A549 treated with RU486 at 1 μM for 4 hours (cell line): ENCODE data around the gene SLC44A2. TPM values are rescaled to one million over a fixed set of nuclear protein-coding genes. Genes with fewer than 3 reads are reported as not detected.

Source experiments
- total RNA-seq: library from RNA; stranded (reverse); fragments of 200-300 nt; extraction: Qiagen RNA extraction; gene quantifications from 5 replicates; pipeline ENCODE4 v1.2.3, GENCODE V29; 2022; ENCODE audit warnings: low read depth

The SLC44A2 gene
- total RNA-seq, result 6.4 to 8.0 TPM (median 7.2 TPM) in 5 replicates

DNA sequence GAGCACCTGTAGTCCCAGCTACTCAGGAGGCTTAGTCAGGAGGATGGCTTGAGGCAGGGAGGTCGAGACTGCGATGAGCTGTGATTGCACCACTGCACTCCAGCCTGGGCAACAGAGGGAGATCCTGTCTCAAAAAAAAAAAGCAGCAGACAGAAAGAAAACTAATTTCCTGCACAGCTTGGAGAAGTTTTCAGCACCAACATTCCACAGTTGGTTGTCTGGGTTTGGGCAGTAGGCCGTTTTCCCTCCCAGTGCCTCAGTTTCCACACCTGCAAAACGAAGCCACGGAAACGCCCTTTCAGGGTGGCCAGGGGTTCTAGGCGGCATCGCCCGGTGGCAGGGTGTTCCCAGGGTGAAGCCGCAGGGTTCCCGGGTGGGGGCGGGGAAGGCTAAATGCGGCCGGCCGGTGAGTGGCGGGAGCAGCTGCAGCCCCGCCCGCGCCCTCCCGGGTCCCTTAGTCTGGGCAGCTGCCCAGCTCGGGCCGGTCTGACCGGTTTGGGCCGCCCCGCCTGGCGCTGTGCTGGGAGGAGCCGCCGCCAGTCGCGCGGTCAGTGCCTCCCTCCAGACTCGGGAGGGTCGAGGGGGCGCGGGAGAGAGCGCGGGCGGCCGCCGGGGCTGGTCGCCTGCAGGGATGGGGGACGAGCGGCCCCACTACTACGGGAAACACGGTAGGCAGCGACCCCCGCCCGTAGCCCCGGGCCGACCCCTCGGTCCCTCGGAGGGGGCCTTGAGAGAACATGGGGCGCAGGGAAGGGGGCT lies at the start of gene SLC44A2:
Gene SLC44A2 (plus strand): TSS at position 551 of the 759 bp plus-strand sequence. CDS start 81 bp downstream, at position 632.

DNA sequence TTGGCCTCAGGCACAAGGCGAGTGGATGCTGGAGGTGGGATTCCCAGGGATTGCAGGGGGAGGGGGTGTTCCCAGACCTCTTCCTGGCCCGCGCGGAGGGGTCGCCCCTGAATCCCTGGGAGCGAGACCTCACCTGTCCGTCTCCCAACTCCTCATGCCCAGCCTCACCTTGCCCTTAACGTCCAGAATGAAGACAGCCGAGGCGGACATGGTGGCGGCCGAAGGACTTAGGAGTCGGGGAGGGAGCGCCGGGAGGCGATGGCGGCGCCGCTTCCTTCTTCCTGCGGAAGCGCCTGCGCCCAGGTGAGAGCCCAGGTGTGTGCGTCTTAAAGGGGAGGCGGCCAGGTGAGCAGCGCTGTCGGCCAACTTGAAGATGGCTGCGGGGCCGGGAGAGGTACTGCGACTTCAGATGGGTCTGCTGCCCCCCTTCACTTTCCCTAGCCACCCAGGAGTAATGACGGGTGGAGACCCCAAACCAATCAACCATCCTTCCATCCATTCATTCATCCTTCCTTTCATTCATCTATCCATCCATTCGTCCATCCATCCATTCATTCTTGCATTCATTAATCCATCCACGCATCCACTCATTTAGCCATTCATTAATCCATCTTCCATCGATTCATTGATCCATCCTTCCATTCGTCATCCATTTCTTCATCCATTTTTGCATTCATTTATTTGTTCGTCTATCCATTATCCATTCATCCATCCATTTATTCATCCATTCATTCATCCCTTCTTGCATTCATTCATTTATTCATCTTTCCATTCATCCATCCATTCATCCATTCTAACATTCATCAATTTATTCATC lies 38.1 kb upstream of the SLC44A2 start, which contains the start of gene AP1M2:
Gene AP1M2 (minus strand): TSS at position 291 of the 817 bp plus-strand sequence. CDS start 81 bp downstream, at position 210.

DNA sequence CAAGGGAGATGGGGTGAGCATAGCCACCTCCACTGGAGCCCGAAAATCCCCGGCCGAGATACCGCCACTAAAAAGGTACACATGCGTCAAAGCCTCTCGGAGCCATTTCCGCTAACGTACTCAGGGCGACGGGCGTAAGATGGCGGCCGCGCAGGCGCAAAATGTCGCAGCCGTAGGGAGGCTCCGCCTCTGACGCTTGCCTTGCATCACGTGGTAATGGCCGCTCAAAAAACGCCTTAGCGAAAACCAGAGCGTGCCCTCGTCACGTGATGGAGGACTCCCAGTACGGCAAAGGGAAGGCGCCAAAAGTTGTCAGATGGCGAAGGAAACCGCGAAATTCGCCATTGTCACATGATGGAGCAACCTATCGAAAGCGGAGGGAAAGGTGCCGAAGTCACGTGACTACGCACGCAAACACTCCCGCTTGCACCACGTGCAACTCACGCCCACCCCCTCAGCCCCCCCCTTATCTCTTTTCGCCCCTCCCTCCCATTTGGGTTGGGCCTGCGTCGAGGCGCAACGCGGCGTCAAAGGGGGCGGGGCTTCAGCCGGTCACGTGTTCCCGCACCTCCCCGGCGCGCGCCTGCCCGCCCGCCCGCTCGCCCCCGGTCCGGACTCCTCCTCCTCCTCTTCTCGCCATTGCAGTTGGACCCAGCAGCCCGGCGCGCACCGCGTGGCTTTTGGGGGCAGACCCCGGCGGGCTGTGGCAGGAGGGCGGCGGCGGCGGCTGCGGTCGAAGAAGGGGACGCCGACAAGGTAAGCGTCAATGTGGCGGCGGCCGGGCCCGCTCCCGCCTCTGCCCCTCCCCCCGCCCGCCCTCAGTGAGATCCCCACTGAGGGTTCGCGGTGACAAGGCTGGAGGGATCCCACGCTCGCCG lies 28.6 kb downstream of the SLC44A2 start, which contains the start of gene ILF3:
Gene ILF3 (plus strand): TSS at position 615 of the 878 bp plus-strand sequence. CDS start 16,260 bp downstream, outside the sequence.

Other genes starting within 250 kb of the SLC44A2 start
- gene TYK2, start 245.0 kb upstream of the SLC44A2 start, total RNA-seq, result 25.9 to 44.4 TPM (median 43.3 TPM) in 5 replicates
- 163 to 208 TPM (median 188 TPM) in 5 replicates for gene CDC37, start 222.0 kb upstream of the SLC44A2 start, total RNA-seq
- 4.2 to 5.2 TPM (median 4.2 TPM) in 5 replicates for gene PDE4A, start 205.0 kb upstream of the SLC44A2 start, total RNA-seq
- gene KEAP1, start 122.2 kb upstream of the SLC44A2 start, total RNA-seq, result 51.6 to 75.8 TPM (median 59.7 TPM) in 5 replicates
- gene S1PR5, start 108.1 kb upstream of the SLC44A2 start, total RNA-seq, result 2.0 to 3.0 TPM (median 2.5 TPM) in 5 replicates
- 16.7 to 24.8 TPM (median 20.3 TPM) in 5 replicates for gene ATG4D, start 81.6 kb upstream of the SLC44A2 start, total RNA-seq
- gene KRI1, start 59.5 kb upstream of the SLC44A2 start, total RNA-seq, result 16.5 to 19.6 TPM (median 18.3 TPM) in 5 replicates
- gene CDKN2D, start 56.6 kb upstream of the SLC44A2 start, total RNA-seq, result 4.2 to 6.2 TPM (median 5.3 TPM) in 5 replicates
- 28.1 to 60.3 TPM (median 41.5 TPM) in 5 replicates for gene AP1M2, start 38.2 kb upstream of the SLC44A2 start, total RNA-seq
- gene ILF3, start 28.8 kb downstream of the SLC44A2 start, total RNA-seq, result 159 to 175 TPM (median 167 TPM) in 5 replicates
- 27.4 to 34.5 TPM (median 32.1 TPM) in 5 replicates for gene QTRT1, start 75.9 kb downstream of the SLC44A2 start, total RNA-seq
- gene DNM2, start 92.5 kb downstream of the SLC44A2 start, total RNA-seq, result 45.9 to 59.1 TPM (median 54.1 TPM) in 5 replicates
- 22.1 to 31.7 TPM (median 31.5 TPM) in 5 replicates for gene TMED1, start 210.7 kb downstream of the SLC44A2 start, total RNA-seq
- 0.12 to 0.15 TPM in 2 of 5 replicates, not detected in the others for gene C19orf38, start 222.9 kb downstream of the SLC44A2 start, total RNA-seq
- 36.4 to 53.0 TPM (median 45.8 TPM) in 5 replicates for gene CARM1, start 246.0 kb downstream of the SLC44A2 start, total RNA-seq